Measurements from ENCODE around the gene BEGAIN.

DNA sequence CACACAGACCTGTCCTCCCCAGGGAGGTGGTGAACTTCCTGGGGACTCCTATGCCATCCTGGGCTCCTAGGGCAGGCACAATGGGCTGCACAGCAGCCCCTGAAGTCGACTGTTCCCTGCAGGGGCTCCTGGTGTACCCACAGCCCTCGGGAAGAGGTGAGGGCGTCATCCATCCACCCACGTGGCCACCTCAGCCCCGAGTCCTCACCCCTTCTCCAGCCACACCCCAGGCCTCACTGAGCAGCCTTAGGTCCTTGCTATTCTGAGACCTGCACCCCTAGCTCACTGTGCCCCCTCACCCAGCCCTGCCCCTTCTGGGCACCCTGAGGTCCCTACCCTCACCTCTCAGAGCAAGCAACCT is 38.9 kb downstream of the BEGAIN start:
- TF ChIP-seq, protein P1, sequence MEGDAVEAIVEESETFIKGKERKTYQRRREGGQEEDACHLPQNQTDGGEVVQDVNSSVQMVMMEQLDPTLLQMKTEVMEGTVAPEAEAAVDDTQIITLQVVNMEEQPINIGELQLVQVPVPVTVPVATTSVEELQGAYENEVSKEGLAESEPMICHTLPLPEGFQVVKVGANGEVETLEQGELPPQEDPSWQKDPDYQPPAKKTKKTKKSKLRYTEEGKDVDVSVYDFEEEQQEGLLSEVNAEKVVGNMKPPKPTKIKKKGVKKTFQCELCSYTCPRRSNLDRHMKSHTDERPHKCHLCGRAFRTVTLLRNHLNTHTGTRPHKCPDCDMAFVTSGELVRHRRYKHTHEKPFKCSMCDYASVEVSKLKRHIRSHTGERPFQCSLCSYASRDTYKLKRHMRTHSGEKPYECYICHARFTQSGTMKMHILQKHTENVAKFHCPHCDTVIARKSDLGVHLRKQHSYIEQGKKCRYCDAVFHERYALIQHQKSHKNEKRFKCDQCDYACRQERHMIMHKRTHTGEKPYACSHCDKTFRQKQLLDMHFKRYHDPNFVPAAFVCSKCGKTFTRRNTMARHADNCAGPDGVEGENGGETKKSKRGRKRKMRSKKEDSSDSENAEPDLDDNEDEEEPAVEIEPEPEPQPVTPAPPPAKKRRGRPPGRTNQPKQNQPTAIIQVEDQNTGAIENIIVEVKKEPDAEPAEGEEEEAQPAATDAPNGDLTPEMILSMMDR (IDR thresholded peaks at IDR 0.05): no peak
- no peak for TF ChIP-seq POLR2A (IDR thresholded peaks at IDR 0.05)
